Measurements from ENCODE around the gene SLC24A3.

Gene SLC24A3

DNA sequence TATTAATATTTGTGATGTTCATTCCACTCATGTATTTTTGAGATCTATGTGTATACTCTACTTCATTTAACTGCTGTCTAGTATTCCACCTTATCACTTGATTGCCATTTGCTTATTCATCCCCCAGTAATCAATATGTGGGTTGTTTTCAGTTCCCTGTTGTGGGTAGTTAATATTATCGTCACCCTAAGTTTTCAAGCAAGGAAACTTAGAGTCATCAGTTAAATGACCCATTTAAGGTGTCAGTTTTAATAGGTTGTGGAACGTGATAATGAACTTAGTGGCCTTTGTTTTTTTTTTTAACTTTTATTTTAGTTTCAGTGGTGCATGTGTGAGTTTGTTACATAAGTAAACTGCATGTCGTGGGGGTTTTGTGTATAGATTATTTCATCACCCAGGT lies 90.3 kb downstream of the SLC24A3 start:
- no peak for DNase-seq (ENCODE audit: low read depth in 2 of 2)

GRCh38 chr20:19304389-19304788 lies 91.9 kb downstream of the SLC24A3 start:
- no peak for DNase-seq (ENCODE audit: low read depth in 2 of 2)

- no peak for DNase-seq (ENCODE audit: low read depth in 2 of 2)
These were observed 92.5 kb downstream of the SLC24A3 start for GRCh38 chr20:19304886-19305415.

DNA sequence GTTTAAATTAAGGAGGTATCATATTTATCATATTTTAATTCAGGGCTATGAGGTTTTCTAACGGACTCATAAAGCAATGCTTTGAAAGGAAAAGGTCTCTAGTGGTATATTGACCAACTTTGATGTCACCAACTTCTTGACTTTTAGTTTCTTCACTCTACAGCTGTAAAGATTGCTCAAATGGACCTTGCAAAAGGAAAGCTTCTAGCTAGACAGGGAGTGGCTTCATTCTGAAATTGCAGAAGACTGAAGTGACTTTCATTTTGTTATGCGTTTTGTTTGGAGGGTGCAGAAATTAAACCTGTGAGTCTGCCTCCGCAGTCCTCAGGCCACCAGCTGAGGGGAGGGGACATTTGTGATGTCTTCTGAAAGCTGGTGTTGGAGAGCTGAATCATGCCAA lies 95.7 kb downstream of the SLC24A3 start:
- DNase-seq (ENCODE audit: low read depth in 2 of 2): no peak

- DNase-seq (ENCODE audit: low read depth in 2 of 2): no peak
These were observed 98.1 kb downstream of the SLC24A3 start for GRCh38 chr20:19310541-19310940.

GRCh38 chr20:19313342-19314069 lies 101.1 kb downstream of the SLC24A3 start:
- no peak for DNase-seq (ENCODE audit: low read depth in 2 of 2)

- DNase-seq (ENCODE audit: low read depth in 2 of 2): no peak
These were observed 102.2 kb downstream of the SLC24A3 start for GRCh38 chr20:19314621-19315020.

DNA sequence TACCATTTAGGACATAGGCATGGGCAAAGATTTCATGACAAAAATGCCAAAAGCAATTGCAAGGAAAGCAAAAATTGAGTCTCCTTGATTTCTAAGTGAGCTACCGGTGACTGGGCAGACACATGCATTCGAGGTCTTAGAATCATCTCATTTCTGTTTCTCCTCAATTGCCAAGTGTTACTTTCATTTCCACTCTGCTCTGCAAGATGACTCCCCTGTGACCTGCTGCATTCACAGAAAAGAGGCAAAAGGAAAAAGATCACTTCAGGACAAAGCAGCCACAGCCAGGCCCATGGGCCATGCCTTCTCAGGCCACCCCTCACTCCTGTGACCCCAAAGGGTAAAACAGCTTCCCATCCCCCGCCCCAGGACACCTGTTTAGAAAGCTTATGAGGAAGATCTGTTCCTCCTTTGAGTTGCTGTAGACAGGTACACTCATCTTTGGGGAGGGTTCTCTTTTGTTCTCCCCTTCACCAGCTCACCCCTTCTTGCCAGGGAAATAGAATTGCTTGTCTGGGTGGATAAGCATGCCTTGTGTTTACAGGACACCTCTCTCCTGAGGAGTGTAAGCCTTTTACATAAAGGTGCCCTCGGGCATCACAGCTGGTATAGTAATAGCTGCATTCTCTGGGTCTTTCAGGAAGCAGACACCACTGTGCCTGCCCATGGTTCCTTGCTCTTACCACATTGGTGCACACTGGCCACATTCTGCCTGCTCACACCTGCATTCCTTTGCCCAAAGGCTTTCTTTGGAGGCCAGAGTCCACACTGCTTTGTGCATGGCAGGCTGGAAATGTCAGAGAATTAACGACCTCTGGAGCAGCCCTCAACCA lies 105.0 kb downstream of the SLC24A3 start:
- DNase-seq (ENCODE audit: low read depth in 2 of 2): no peak

DNA sequence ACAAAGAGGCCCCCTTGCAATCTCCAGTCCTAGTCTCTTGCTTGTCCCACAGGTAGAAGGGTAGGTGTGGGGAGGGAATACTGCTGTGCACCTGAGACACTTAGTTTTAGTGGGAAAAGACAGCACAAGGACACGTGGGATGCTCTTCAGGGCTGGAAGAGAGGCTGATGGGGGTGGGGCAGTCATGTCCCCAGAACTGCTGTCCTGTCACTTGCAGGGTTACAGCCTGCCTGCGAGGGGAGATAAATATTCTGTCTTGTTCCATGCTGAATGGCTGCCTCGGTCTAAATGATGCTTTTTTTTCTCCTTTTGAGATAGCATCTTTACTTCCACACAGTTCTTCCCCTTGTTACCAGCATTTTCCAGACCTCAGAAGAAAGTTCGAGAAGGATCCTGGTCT lies 106.2 kb downstream of the SLC24A3 start:
- no peak for DNase-seq (ENCODE audit: low read depth in 2 of 2)

DNA sequence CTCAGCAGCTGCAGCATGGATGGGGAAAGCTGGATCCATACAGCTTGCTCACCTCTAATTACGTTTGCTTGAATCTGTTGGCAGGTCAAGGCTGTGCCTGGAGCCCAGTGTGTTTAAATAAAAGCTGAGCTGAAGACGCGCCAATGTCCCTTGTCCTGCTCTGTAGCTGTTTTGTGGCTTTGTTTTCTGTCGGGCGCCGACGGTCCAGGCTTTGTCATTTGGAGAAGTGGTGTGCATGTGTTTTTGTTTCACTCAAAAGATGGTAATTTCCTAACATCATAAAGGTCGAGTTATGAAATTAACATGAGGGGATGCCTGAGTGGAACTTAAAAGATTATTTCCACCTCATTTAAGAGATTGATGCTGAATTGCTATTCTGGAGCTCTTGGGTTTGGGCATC lies 107.6 kb downstream of the SLC24A3 start:
- DNase-seq (ENCODE audit: low read depth in 2 of 2): no peak

DNA sequence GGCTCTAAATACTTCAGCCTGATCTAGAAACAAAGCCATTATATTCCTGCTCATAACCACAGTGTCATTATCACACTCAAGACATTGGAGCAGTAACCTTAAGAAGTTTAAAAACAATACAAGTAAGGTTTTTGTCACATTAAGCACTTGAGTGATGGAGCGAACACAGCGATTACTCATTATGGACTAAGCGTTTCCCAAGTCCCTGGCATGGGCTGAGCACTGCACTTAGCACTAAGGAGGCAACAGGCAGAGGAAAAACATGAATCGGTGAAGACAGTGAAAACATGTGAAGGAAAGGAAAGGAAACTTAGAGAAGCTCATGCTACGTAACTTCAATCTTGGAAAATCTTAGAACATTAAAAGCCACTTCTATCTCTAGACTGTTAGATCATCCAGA lies 108.7 kb downstream of the SLC24A3 start:
- no peak for DNase-seq (ENCODE audit: low read depth in 2 of 2)

DNA sequence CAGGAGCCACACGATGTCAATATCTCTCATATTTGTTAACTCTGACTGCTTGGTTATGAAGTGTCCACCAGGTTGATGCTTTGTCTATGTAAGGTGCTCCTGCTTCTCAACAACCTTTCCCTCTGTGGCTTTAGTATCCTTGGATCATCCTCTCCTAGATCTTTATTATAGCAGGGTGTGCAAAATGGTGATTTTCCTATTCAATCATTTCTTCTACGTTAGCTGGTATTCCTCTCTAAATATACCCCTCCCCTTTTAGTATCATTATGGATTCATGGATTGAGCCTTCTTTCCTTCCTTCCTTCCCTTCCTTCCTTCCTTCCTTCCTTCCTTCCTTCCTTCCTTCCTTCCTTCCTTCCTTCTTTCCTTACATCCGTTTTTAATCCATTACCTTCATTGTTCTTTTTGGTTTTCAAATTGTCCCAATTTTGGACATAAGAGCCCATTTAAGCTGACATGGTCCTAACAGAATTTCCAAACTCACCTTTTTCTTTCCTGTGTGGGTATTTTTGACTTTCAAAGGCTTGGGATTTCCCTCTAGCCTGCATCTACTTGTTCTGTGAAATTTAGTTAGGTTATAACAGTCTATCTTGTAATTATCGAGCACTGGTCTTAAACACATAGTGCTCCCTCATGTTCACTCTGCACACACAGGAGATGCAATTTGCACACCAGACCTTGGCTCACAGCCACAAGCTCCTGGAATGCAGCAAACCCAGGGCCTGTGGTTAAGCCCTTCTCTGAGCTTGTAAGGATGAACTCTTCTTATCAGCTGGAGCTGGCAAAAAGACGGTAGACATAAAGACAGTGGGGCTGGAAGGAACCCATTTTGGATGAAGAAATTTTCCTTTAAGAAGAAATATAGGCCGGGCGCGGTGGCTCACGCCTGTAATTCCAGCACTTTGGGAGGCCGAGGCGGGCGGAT lies 109.9 kb downstream of the SLC24A3 start:
- DNase-seq (ENCODE audit: low read depth in 2 of 2): no peak

DNA sequence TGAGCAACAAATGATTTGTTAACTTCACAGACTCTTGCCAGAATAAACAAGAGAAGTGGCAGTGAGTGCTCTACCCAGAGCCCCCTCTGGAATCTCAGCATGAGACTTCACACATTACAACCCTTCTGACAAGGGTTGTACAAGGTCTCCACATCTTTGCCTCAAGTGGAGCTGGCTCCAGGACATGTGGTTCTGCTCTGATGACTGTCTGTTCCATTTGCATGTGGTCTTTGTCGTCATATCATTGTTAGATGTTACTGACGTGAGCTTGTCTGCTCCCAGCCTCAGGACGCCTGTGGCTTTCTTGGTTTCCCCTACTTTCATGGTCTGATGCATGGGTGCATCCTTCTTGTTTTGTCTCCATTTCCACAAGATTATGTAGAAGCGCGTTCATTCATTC lies 115.0 kb downstream of the SLC24A3 start:
- no peak for DNase-seq (ENCODE audit: low read depth in 2 of 2)

GRCh38 chr20:19328676-19329075 lies 116.2 kb downstream of the SLC24A3 start:
- no peak for DNase-seq (ENCODE audit: low read depth in 2 of 2)

GRCh38 chr20:19330038-19330437 lies 117.6 kb downstream of the SLC24A3 start:
- no peak for DNase-seq (ENCODE audit: low read depth in 2 of 2)

DNA sequence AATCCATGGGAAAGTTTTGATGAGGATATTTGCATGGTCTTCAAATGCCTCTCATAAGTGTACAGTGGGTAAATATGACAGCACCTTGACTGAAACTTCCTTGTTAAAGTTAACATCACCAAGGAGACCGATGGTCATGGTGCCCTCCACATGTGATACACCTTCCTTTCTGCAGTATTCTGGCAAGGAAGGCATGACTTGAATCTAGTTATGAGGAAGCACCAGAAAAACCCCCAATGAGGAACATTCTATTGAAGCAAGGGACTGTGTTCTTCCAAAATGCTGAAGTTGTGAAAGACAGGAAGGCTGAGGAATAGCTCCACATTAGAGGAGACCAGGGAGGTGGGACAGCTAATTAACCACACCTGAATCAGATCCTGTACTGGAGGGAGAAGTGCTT lies 118.3 kb downstream of the SLC24A3 start:
- no peak for DNase-seq (ENCODE audit: low read depth in 2 of 2)

- DNase-seq (ENCODE audit: low read depth in 2 of 2): no peak
These were observed 121.1 kb downstream of the SLC24A3 start for GRCh38 chr20:19333563-19333962.

- no peak for DNase-seq (ENCODE audit: low read depth in 2 of 2)
These were observed 122.9 kb downstream of the SLC24A3 start for GRCh38 chr20:19335341-19335740.

GRCh38 chr20:19335916-19336315 lies 123.5 kb downstream of the SLC24A3 start:
- no peak for DNase-seq (ENCODE audit: low read depth in 2 of 2)

DNA sequence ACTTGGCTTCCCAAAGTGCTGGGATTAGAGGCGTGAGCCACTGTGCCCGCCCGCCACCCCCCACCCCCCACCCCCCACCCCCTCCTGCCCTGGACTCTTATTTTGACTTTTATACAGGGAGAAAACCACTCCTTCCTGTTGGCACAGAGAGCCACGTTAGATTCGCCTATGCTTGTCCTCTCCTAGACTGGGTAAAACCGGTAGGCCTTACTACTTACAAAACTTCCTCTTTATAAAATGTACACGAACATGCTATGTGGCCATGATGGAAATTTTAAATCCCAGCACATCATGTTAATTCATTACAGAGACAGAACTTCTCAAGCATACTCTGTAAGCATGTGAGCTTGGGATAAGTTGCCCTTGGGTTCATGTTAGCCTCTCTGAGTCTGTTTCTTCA lies 124.2 kb downstream of the SLC24A3 start:
- DNase-seq (ENCODE audit: low read depth in 2 of 2): no peak

DNA sequence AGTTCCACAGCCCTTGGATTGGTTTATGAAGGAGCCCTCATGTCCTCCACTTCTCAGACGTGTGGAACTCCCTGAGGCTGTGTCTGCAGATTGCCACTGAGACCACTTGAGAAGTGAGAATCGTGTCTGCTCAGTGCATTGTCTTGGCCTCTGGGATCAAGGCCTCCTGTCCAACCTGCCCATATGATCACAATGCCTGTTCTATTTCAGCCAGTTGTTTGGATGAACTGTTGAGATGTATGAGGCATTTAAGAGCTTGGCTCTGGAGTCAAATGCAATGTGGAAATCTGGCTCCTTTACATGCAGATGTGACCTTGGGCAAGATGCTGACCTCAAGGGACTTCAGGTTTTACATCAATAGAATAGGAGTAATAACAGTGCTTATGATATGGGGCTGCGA lies 125.9 kb downstream of the SLC24A3 start:
- no peak for DNase-seq (ENCODE audit: low read depth in 2 of 2)

GRCh38 chr20:19338960-19339359 lies 126.5 kb downstream of the SLC24A3 start:
- DNase-seq (ENCODE audit: low read depth in 2 of 2): no peak

Data from stimulated activated CD4-positive, alpha-beta T cell treated with anti-CD3 and anti-CD28 coated beads, Interleukin-1b, Interleukin-23, amount 100 ng/mL, for 4 hours (primary cell).